Activated T-helper 1 cell treated with anti-CD3 and anti-CD28 coated beads, Interleukin-2, amount 50 U/mL, for 16 hours (primary cell): ENCODE results near the gene TRIM28.
"Not testable (repeated sequence)": the region's sequence is repeated elsewhere in the genome, so short reads cannot be mapped to it uniquely, and the experiment has no call there.

Source experiments
- DNase-seq, 2 donors: peaks; one replicate each; pipeline ENCODE4 v3.0.0-alpha.2; 2020; ENCODE audit warnings: low read depth in 1 of 2, low spot score in 1 of 2

Gene TRIM28

DNA sequence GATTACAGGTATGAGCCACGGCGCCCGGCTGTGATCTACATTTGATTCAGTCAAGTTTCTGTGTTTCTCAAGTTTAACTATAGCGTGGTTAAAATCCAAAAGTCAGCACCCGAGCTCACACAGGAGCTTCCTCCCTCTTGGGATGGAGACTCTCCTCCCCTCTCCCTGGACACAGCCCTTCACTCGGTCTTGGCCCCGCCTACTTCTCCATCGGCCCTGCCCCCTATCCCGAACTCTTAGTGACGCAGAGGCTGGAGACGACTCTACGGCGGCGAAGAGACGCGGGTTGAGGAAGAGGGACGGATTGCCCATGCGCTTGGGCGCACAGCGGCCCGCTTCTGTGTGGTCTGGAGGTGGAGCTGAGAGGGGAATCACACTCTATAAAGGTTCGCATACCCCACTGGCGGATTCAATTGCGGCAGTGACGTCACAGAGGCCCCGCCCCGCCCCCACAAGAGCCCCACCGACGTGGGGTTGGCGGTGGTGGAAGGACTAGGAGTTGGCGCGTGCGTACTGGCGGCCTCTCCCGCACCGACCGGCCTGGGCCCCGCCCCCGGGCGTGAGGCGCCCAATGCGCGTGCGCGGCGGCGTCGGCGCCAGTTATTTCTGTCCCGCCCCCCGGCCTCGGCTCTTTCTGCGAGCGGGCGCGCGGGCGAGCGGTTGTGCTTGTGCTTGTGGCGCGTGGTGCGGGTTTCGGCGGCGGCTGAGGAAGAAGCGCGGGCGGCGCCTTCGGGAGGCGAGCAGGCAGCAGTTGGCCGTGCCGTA, at the start of gene TRIM28:
TSS of gene TRIM28 (plus strand) at position 239 of the 765 bp plus-strand sequence. CDS start 694 bp downstream, outside the sequence.
- peak; percentile 100 for DNase-seq

DNA sequence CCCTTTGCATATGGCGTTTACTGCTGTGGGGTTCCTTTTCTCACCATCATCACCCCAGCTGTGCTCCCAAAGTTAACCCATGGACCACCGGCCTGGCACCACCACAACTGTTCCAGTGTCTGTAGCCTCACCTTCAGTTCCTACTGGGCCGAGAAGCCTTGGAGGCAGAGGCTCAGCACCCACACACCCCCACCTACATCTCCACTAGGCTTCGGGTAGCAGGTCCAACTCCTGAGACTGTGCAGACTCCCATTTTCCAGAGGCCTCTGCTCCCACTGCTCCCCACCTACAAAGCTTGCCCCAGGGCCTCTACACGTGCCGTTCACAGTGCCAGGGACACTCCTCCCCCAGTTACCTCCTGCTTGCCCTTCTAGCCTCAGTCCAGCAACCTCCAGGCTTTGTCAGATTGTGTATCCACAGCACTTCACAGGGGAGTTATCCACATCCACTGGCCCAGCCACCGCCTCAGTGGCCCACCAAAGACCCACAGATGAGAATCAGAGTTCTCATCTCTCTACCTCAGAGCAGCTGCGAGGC, 46.2 kb upstream of the TRIM28 start:
- no peak for DNase-seq

DNA sequence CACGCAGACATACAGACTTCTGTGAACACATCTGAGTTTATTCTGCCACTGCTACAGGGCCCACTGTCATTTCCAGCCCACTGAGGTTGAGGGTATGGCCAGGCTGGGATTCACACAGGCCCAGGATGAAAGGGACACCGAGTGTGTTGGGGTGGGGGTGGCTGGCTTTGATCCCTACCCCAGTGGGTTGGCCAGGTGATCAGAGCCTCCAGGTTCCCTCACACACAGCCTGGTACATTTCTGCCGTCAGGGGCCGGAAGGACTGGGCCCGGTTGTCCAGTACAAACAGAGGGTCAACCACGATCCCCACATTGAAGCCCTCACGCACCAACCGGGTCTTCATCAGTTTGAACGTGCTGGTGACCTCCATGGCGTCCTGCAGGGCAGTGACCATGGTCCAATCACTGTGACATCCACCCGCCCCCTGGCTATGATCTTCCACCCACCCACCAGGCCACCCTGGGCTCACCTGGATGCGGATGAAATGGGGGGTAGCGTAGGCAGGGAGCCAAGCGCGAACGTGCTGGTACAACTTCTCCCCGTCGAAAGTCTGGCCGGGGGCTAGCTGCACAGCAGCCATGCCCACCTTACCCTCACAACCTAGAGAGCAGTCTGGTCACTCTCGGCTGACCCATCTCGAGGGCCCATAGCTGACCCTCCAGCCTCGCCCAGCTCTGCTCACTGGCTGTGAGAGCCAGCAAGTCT, 45.4 kb upstream of the TRIM28 start:
- DNase-seq = no peak

DNA sequence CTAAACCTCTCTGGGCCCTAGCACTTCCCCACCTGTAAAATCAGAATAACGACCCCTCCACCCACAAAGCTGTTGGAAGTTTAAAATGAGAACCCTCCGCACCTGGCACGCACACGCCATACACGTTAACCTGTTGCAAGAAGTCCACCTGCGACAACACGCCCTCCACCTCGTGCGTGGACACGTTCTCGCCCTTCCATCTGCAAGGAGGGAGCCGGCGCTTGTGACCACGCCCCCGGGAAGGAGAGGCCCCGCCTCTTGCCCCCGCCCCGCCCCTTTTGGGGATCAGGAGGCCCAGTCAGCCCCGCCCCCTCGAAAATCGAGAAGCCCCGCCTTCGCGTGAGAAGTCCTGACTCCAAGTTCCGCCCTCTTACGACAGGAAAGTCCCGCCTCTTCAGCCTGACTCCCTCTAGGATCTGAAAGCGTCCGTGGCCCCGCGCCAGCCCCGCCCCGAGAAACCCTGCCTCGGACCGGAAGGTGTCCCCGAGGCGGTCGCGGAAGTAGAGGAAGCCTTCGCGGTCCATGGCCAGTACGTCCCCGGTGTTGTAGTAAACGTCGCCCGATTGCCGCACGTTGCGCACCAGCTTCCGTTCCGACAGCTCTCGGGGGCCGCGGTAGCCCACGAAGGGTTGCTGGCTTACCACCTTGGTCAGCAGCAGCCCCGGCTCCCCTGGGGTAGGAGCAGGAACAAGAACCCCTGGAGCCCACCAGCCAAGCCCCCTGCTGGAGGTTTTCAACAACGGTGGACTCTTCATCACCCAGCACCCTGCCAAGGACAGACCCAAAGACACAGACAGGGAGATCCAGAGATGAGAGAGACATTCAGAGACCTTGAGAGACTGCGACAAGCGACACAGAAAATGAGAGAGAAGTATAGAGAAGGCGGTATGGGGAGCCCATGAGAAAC, 44.6 kb upstream of the TRIM28 start:
- DNase-seq = peak; percentile 87 to 90

GRCh38 chr19:58500242-58500641, 43.6 kb upstream of the TRIM28 start:
- no peak for DNase-seq

- DNase-seq = not testable (repeated sequence)
Observed at GRCh38 chr19:58507602-58508223, 36.2 kb upstream of the TRIM28 start.

- DNase-seq = no peak
Observed at GRCh38 chr19:58509731-58510083, 34.2 kb upstream of the TRIM28 start.

- no peak for DNase-seq
Observed at GRCh38 chr19:58510084-58510862, 33.6 kb upstream of the TRIM28 start.

- no peak for DNase-seq
Observed at GRCh38 chr19:58511353-58512208, 32.3 kb upstream of the TRIM28 start, which contains the start of gene SLC27A5. TSS of gene SLC27A5 (minus strand) at chr19:58511992. CDS start at chr19:58511955, 37 bp downstream.

DNA sequence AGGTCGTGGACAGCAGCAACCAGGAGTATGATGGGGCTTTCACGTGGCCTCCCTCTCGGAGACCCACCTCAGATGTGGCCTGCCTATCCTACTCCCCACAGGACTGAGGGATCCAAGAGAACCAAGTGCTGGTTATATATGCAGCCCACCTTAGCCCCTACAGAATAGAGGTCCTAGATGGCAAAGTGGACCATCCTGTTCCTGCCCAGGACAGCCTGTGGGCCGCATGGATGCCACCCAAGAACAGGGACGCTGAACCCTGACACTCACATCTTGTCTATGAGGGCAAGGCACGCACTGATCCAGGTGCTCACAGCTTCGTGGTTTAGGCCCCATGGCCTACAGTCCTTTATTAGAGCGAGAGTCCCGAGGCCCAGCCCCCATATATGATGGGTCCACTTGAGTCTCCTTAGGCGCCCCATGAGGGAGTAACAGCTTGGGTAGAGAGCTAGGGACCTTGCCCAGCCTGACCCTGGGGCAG, 30.6 kb upstream of the TRIM28 start:
- no peak for DNase-seq

DNA sequence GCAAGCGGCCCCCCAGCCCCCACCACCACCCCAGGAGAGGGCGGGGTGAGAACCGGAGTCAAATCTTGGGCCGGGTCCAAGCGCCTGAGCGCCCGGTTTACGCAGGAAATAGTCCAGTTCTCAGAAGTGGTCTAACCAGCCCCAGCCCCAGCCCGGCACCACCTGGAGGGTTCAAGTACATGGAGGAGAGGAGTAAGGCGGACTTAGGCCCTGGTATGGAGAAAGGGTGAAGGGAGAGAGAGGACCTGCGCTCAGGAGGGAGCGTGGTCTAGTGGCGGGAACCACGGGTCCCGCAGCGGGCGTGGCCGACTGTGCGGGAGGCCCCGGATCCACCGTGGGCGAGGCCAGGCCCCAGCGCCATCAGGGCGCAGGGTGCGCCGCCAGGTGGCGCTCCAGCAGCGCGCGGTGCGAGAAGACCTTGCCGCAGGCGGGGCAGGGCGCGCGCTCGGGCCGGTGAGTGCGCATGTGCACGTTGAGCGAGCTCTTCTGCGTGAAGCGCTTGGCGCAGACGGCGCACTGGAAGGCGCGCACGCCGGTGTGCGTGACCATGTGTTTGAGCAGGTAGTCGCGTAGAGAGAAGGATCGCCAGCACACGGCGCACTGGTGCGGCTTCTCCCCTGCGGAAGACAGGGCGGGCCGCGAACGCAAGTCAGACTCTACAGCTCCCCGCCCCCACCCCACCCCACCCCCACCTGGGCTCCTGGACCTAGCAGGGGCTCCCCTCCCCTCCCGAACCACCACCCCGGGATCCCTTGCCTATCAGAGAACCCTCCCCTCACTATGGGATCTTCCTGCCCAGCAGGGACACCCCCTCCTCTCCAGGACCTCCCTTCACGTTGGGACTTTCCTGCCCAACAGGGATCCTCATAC, 29.9 kb upstream of the TRIM28 start:
- peak; percentile 86 to 93 for DNase-seq

- no peak for DNase-seq
Observed at GRCh38 chr19:58514564-58515022, 29.3 kb upstream of the TRIM28 start.

DNA sequence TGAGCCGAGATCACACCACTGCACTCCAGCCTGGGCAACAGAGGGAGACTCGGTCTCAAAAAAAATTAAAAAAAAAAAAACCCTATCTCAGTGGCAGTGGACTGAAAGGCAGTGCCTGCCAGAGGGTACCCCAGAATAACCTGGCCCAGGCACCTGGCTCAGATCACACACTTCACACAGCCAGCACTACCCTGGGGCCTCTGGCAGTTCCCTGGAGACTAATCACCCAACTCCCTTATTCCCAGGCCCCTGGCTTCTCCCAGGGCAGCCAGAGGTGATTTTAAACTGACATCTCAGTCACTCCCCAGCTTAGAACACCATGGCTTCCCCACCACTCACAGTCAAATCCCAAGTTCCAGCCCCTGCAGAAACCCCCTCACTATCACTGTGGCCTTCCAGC, 28.6 kb upstream of the TRIM28 start:
- no peak for DNase-seq

GRCh38 chr19:58516246-58516836, 27.5 kb upstream of the TRIM28 start:
- DNase-seq = no peak

DNA sequence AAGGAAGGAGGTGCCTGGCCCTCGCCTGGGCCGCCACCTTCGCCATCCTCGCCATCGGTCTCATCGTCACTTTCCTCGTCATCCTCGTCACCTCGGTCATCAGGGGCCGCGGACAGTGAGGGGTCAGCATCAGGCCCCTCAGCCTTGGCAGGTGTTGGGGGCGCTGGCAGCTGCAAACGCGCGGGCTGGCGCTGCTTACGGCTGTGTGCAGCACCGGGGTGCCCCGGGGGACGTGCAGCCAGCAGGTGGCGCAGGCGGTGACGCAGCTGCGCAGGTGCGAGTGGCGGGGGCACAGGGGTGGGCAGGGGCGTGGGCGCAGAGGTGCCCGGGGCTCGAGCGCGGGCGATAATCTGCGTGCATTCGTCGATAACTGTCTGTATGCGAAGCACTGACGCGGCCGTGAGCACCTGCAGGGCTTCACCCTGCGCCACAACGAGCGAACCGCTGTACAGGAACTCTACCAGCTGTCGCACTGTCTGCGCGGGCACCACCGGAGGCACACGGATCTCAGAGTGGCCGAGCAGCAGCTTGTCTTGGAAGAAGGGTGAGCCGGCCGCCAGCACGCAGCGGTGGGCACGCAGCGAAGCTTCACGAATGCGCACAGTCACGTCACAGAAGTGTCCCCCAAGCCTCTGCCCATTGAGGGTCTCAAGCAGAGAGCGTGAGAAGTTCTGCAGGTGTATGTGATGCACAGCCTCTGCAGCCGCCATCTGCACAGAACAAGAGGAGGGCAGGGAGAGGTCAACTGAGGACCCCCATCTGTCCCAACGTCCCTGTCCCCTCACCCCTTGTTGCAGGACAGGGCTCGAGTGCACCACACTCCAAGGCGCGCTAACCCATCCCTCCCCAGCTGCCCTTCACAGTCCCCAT, 26.7 kb upstream of the TRIM28 start:
- DNase-seq = no peak

DNA sequence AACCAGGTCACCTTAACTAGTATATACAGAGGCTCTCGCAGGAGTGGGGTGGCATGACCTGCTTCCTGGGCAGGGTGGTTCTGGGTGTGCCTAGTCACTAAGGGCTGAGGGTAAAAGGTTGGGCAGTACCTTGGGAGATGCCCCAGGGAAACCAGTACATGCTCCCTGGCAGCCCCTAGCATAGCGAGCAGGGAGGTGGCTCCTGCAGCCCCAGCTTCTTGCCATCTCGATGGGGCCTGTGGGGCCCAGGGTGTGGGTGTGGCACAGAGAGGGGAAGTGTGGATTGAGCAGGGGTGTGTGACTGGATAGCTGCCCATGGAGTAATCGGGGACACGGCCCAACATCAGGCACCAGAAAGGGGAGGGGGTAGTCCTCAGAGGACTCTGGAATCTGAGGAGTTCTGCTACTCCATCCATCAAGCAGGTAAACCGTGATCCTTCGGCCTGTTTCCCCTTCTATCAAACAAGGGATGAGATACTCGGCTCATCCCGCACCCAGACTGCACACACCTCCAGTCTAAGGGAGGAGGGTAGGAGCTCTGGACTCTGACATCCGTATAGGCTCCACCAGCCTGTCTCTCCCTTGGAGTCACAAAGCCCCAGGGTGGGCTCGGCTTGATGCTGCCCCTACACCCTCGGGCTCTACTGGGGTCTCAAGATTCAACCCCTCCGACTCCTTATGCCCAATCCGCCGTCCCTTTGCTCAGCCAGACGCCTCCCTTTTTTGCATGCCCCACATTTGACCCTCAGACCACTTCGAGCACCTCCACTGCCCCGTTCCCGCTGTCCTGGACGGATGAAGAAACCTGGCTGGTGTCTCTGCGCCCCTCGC, 25.4 kb upstream of the TRIM28 start:
- no peak for DNase-seq
